Adrenal gland (tissue), 12 donors: ENCODE measurements around the gene ADGRB3. TPM values are rescaled to one million over a fixed set of nuclear protein-coding genes. Genes with fewer than 3 reads are reported as not detected.

Experiments used
- DNase-seq, 7 donors: peaks; one replicate each; pipeline ENCODE4 v3.0.0-alpha.2; 2019 to 2020
- H3K27ac ChIP-seq, 5 donors: fragments of 200-600 bp; sonication (generic) in 4 of 5; 1 replicate in 3 of 5; 2 replicates in 2 of 5; pipeline versions ENCODE4 v1.5.1 to v1.8.0; 2016 to 2020; ENCODE audit warnings: mild to moderate bottlenecking in 1 of 5
- H3K27me3 ChIP-seq: fragments of 200-600 bp; 2 replicates; pipeline ENCODE4 v1.8.0; 2021
- H3K36me3 ChIP-seq, 2 donors: fragments of 200-600 bp; replicated peaks in 1 of 2; 1 replicate in 1 of 2; 2 replicates in 1 of 2; pipeline versions ENCODE4 v1.5.1 to v1.8.0; 2018 to 2022
- H3K4me1 ChIP-seq, 2 donors: fragments of 200-600 bp; replicated peaks in 1 of 2; 1 replicate in 1 of 2; 2 replicates in 1 of 2; pipeline versions ENCODE4 v1.5.1 to v1.8.0; 2018 to 2021
- H3K4me3 ChIP-seq, 4 donors: fragments of 200-600 bp; sonication (generic) in 3 of 4; one replicate each; pipeline ENCODE4 v1.5.1; 2016 to 2018
- H3K9me3 ChIP-seq, 3 donors: fragments of 200-600 bp; sonication (generic) in 1 of 3; replicated peaks in 1 of 3; 1 replicate in 2 of 3; 2 replicates in 1 of 3; pipeline versions ENCODE4 v1.5.1 to v1.8.0; 2016 to 2021
- POLR2A ChIP-seq, 2 donors: fragments of 450-650 bp; IDR thresholded peaks; one replicate each; pipeline ENCODE4 v1.6.1; 2017; ENCODE audit warnings: antibody characterized with exemption in 2 of 2, mild to moderate bottlenecking in 2 of 2, moderate library complexity in 1 of 2
- WGBS, 4 donors: extraction: QIAGEN DNeasy Blood & Tissue Kit in 2 of 4; methylation state at CpG; one replicate each; pipeline versions ENCODE4 v1.1.5 to v1.1.7; 2013 to 2017; 5-methylcytosine and 5-hydroxymethylcytosine counted together
- intact Hi-C, 2 donors: fragments of 100-400 bp; cut with DNase I; formaldehyde crosslinking; loops; one replicate each; pipeline versions ENCODE4 v1.14.1 to v1.15.0; 2022 to 2023
- polyA plus RNA-seq, 3 donors: library from polyadenylated mRNA; stranded (reverse); fragments of 200-250 nt in 2 of 3; fragments of 350-450 nt in 1 of 3; fragmentation: Illumina TruSeq in 1 of 3; extraction: RNeasy Lipid Tissue Mini Kit (QIAGEN cat#74804) in 1 of 3; gene quantifications; one replicate each; pipeline ENCODE4 v1.2.3, GENCODE V29; 2013 to 2014
- total RNA-seq, 9 donors: library from RNA; depleted of rRNA in 4 of 9; stranded (reverse); fragments of >200 nt in 4 of 9; fragments of 120-200 nt in 1 of 9; fragmentation: NEBNext Ultra II Directional in 1 of 9; extraction: Animal tissue kit (Norgen Biotek cat#: 25700) in 1 of 9; gene quantifications; one replicate each; pipeline versions ENCODE4 v1.1.0 to v1.2.4, GENCODE V29; 2013 to 2023
- TF ChIP-seq, protein P1 (sequence below), 6 experiments: fragments of 450-650 bp in 4 of 6; fragments of 200-600 bp in 2 of 6; sonication (generic) in 1 of 6; IDR thresholded peaks; 1 replicate in 5 of 6; 2 replicates in 1 of 6; pipeline versions ENCODE4 v1.5.1 to v1.8.0; 2016 to 2021; ENCODE audit warnings: antibody characterized with exemption in 6 of 6, mild to moderate bottlenecking in 2 of 6, moderate library complexity in 1 of 6
- donor health status: healthy with polysubstance abuse.
- donor health status: Bipolar disorder and iron deficiency.
- donor health status: DM: yes; HTN: yes; CAD: no.
- donor health status: DM: no; HTN: no; CAD: no.
- donor health status: DM: no; HTN: no; CAD: no.
- donor health status: DM: yes; HTN: yes; CAD: no.

The ADGRB3 gene
- total and polyA plus RNA-seq, 12 donors, result 1.3 to 9.0 (median 3.1) TPM

DNA sequence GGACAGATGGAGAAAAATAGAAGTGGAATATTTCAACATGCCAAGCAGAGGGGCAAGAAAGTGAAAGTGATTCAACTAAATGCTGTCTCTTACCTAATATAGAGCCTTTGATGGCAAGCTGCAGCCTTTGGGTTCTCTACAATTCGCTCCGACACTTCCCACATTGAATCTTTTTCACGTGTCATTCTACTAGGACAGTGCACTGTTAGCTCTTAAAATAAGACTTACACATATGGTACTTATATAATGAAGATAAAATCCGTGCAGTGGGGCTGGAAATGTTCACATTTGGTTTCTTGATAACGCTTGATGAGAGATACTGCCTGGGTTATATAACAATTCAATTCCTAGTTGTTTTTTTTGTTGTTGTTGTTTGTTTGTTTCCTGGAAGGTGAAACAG lies 659.3 kb downstream of the ADGRB3 start:
- Histone ChIP-seq H3K4me3 (no peak overlapping the region), H3K4me1 (no peaks in the 10 kb centered on the region), H3K9me3 (no peaks in the 10 kb centered on the region), H3K36me3 (no peaks in the 10 kb centered on the region), H3K27ac (no peak overlapping the region), H3K27me3 (no peaks in the 10 kb centered on the region)
- intact Hi-C loops, result no loop called here
- TF ChIP-seq, protein P1, sequence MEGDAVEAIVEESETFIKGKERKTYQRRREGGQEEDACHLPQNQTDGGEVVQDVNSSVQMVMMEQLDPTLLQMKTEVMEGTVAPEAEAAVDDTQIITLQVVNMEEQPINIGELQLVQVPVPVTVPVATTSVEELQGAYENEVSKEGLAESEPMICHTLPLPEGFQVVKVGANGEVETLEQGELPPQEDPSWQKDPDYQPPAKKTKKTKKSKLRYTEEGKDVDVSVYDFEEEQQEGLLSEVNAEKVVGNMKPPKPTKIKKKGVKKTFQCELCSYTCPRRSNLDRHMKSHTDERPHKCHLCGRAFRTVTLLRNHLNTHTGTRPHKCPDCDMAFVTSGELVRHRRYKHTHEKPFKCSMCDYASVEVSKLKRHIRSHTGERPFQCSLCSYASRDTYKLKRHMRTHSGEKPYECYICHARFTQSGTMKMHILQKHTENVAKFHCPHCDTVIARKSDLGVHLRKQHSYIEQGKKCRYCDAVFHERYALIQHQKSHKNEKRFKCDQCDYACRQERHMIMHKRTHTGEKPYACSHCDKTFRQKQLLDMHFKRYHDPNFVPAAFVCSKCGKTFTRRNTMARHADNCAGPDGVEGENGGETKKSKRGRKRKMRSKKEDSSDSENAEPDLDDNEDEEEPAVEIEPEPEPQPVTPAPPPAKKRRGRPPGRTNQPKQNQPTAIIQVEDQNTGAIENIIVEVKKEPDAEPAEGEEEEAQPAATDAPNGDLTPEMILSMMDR (IDR thresholded peaks at IDR 0.05), result no peak
- no peak for TF ChIP-seq POLR2A (IDR thresholded peaks at IDR 0.05)
- DNase-seq, result no peak
- WGBS, 4 donors, result 62 to 79% (median 67%) methylated on average over 5 of the region's 5 CpGs

DNA sequence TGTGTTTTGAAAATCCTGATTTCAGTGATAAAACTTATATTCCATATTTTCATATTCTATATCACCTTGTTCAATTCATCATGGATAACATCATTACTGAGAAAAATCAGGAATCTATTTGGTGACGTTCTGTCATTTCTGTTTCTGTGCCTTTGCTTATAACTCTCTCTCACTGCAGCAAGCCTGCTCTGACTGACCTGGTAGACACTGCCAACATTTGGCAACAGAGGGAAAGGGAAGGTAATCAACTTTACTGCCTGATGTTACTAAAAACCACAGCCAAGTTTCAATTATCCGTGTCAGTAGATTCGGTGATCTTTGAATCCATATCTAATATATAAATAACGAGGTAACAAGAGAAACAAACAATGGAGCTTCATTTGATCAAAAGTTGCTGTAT lies 659.8 kb downstream of the ADGRB3 start:
- Histone ChIP-seq H3K27me3 (no peaks in the 10 kb centered on the region), H3K4me1 (no peaks in the 10 kb centered on the region), H3K36me3 (no peaks in the 10 kb centered on the region), H3K4me3 (no peak overlapping the region), H3K9me3 (no peaks in the 10 kb centered on the region), H3K27ac (no peak overlapping the region)
- intact Hi-C loops, result no loop called here
- TF ChIP-seq, protein P1 (IDR thresholded peaks at IDR 0.05), result no peak
- TF ChIP-seq POLR2A (IDR thresholded peaks at IDR 0.05), result no peak
- no peak for DNase-seq
- WGBS, 4 donors, result 63 to 73% (median 67%) methylated on average over 4 of the region's 4 CpGs

DNA sequence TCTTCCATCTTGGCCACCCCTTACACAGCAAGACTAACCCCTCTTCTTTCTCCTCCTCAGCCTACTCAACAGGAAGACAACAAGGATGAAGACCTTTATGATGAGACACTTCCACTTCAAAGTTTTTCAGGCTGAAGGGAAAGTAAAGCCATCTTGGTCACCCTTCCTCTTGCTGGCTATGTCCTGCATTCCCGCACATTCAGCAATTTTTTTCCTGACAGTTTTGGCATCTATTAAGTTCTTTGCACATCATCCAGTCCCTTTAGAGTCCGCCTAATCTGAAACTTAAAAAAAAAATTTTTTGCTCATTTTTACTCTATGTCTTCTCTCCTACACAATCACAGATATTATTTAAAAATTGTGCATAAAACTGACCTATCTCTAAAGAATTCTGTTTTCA lies 668.3 kb downstream of the ADGRB3 start:
- no peak overlapping the region for H3K27ac ChIP-seq
- H3K9me3 ChIP-seq, result no peaks in the 10 kb centered on the region
- intact Hi-C loops, result no loop called here
- no peaks in the 10 kb centered on the region for H3K27me3 ChIP-seq
- TF ChIP-seq, protein P1 (IDR thresholded peaks at IDR 0.05), result no peak
- no peak for TF ChIP-seq POLR2A (IDR thresholded peaks at IDR 0.05)
- H3K4me1 ChIP-seq, result no peaks in the 10 kb centered on the region
- DNase-seq, result no peak
- 83 to 85% (median 83%) methylated on average over 2 of the region's 2 CpGs for WGBS, 4 donors
- no peaks in the 10 kb centered on the region for H3K36me3 ChIP-seq
- no peak overlapping the region for H3K4me3 ChIP-seq

DNA sequence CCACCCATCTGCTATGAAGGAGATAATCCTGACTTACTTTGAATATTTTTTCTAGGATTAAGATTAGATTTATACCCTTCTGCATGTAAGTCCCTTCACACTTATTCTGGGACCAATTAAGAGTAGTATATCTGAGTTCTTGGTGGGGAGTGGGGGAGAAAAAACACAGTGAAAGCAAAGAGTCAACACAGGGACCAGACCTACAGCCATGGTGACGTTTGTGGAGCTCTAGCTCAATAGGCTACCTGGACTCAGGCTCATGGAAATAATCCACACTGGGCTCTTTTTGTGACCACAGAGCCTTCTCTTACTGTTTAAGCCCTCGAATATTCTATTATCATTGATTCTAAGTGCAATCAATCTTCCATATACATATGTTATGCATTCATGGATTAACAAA lies 670.4 kb downstream of the ADGRB3 start:
- Histone ChIP-seq H3K27me3 (no peaks in the 10 kb centered on the region), H3K36me3 (no peaks in the 10 kb centered on the region), H3K4me1 (no peaks in the 10 kb centered on the region), H3K4me3 (no peak overlapping the region), H3K9me3 (no peaks in the 10 kb centered on the region), H3K27ac (no peak overlapping the region)
- intact Hi-C loops, result no loop called here
- TF ChIP-seq POLR2A (IDR thresholded peaks at IDR 0.05), result no peak
- TF ChIP-seq, protein P1 (IDR thresholded peaks at IDR 0.05), result no peak
- DNase-seq, result no peak
- WGBS, 4 donors, result 47 to 72% (median 63%) methylated on average over 2 of the region's 2 CpGs
